Measurements from ENCODE around the gene MCAT.

The MCAT gene

DNA sequence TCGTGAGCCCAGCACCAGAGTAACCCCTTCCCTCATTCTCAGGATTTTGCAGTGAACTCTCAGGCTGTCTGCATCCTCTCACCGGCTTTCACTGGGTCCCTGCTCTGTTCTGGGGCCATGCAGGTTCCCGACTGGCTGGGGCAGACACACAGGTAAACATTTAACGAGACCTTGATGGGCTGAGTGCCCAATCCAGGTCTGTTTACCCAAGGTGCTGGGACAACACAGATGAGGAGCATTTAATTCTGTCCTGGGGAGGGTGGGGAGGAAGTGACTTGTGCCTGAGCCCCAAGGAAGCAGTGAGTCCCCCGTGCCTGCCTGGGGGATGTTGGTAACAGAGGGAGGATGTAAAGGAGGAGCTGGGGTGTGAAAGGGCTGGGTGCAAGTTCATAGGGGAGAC, 28.2 kb downstream of the MCAT start:
- TF ChIP-seq, protein P1, sequence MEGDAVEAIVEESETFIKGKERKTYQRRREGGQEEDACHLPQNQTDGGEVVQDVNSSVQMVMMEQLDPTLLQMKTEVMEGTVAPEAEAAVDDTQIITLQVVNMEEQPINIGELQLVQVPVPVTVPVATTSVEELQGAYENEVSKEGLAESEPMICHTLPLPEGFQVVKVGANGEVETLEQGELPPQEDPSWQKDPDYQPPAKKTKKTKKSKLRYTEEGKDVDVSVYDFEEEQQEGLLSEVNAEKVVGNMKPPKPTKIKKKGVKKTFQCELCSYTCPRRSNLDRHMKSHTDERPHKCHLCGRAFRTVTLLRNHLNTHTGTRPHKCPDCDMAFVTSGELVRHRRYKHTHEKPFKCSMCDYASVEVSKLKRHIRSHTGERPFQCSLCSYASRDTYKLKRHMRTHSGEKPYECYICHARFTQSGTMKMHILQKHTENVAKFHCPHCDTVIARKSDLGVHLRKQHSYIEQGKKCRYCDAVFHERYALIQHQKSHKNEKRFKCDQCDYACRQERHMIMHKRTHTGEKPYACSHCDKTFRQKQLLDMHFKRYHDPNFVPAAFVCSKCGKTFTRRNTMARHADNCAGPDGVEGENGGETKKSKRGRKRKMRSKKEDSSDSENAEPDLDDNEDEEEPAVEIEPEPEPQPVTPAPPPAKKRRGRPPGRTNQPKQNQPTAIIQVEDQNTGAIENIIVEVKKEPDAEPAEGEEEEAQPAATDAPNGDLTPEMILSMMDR (IDR thresholded peaks at IDR 0.05; ENCODE audit: low read depth, low read length): no peak
- DNase-seq (ENCODE audit: extremely low read depth, low read depth): no peak

GRCh38 chr22:43113526-43114251, 29.5 kb downstream of the MCAT start:
- TF ChIP-seq, protein P1 (IDR thresholded peaks at IDR 0.05; ENCODE audit: low read depth, low read length): no peak
- DNase-seq (ENCODE audit: extremely low read depth, low read depth): no peak

- DNase-seq (ENCODE audit: extremely low read depth, low read depth): no peak
- TF ChIP-seq, protein P1 (IDR thresholded peaks at IDR 0.05; ENCODE audit: low read depth, low read length): no peak
Observed at GRCh38 chr22:43110927-43111623, 32.1 kb downstream of the MCAT start.

DNA sequence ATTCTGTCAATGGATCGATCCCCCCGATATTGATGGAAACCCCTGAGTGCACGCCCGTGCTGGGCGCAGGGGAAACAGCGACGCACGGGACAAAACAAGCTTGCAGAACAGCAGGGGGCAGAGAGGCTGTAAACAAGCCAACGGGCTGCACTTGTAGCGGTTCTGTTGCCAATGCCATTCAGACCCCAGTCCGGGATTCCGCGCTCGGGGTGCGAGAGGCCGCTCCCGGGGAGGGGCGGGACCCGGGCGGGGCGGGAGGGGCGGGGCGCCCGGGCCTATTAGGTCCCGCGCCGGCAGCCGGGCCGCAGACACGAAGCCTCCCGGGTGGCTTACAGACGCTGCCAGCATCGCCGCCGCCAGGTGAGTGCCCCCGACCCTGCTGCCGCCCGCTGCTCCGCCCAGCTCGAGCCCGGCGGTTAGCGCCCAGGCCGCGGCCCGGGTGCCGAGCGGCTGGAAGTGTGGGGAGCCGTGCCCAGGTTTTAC, 32.7 kb downstream of the MCAT start, which contains the start of gene BIK:
Gene BIK (plus strand): TSS at position 307 of the 483 bp plus-strand sequence. CDS start 13,273 bp downstream, outside the sequence.
- TF ChIP-seq, protein P1 (IDR thresholded peaks at IDR 0.05; ENCODE audit: low read depth, low read length): peak; percentile 35
- DNase-seq (ENCODE audit: extremely low read depth, low read depth): no peak

- DNase-seq (ENCODE audit: extremely low read depth, low read depth): no peak
- TF ChIP-seq, protein P1 (IDR thresholded peaks at IDR 0.05; ENCODE audit: low read depth, low read length): no peak
Observed at GRCh38 chr22:43109921-43110443, 33.2 kb downstream of the MCAT start.

DNA sequence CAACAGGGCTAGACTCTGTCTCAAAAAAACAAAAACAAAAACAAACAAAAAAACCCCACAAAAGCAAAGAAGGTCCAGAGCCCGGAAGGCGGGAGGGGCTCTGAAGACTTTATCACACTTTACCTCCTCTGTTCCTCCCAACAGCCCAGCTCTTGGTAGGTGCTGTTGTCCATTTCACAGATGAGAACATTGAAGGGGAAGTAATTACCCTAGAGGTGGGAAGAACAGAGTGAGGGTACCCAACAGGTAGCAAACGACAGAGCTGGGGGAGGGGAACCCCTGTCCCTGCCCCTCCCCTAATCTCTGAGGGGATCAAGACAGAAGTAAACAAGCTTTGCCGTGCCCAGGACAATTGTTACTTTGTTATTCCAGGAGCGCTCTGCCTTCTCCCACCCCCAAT, 33.7 kb downstream of the MCAT start:
- no peak for DNase-seq (ENCODE audit: extremely low read depth, low read depth)

More for the DNA sequence above, 33.7 kb downstream of the MCAT start:
- TF ChIP-seq, protein P1 (IDR thresholded peaks at IDR 0.05; ENCODE audit: low read depth, low read length): no peak
